PC-9 (cell line): ENCODE measurements around the gene DOCK2.

Experiments used
- CTCF ChIP-seq: fragments of 200-600 bp; sonication (generic); conservative IDR thresholded peaks from 2 replicates; pipeline ENCODE4 v1.6.1; 2017; ENCODE audit warnings: mixed run types, antibody characterized with exemption, mild to moderate bottlenecking, moderate library complexity
- EZH2 ChIP-seq: fragments of 200-600 bp; sonication (generic); IDR thresholded peaks from 2 replicates; pipeline ENCODE4 v1.8.0; 2017; ENCODE audit warnings: antibody characterized with exemption, low read depth

- TF ChIP-seq CTCF (no peak), EZH2 (no peak)
These were observed 472.3 kb downstream of the DOCK2 start for GRCh38 chr5:170109059-170110031.
